LNCaP clone FGC (cell line): ENCODE results near the gene SMIM10L2A.

Experiments used
- DNase-seq: peaks from one replicate; pipeline ENCODE4 v3.0.0-alpha.2; 2011; ENCODE audit warnings: low read depth
- H3K4me3 ChIP-seq: 2 replicates; pipeline ENCODE4 v1.5.1; 2011; ENCODE audit warnings: mild to moderate bottlenecking, low read depth, low read length, control low read depth
- CTCF ChIP-seq: IDR thresholded peaks from 2 replicates; pipeline ENCODE4 v1.5.1; 2012; ENCODE audit warnings: mild to moderate bottlenecking; ENCODE audit not compliant: control insufficient read depth, insufficient read depth; ENCODE audit errors: extremely low read depth

The SMIM10L2A gene

DNA sequence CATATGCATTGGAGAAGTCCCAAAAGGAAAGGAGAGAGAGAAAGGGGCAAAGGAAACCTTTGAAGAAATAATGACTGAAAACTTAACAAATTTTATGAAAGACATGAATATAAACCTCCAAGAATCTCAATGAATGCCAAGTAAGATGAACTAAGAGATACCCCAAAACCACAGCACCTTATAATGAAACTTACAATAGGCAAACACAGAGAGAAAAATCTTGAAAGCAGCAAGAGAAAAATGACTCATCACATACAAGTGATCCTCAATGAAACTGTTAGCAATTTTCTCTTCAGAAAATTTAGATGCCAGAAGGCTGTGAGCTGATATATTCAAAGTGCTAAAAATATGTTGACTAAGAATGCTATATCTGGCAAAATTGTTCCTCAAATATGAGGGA is 10.1 kb downstream of the SMIM10L2A start:
- H3K4me3 ChIP-seq = no peak overlapping the region
- TF ChIP-seq CTCF = no peak
- DNase-seq = no peak

DNA sequence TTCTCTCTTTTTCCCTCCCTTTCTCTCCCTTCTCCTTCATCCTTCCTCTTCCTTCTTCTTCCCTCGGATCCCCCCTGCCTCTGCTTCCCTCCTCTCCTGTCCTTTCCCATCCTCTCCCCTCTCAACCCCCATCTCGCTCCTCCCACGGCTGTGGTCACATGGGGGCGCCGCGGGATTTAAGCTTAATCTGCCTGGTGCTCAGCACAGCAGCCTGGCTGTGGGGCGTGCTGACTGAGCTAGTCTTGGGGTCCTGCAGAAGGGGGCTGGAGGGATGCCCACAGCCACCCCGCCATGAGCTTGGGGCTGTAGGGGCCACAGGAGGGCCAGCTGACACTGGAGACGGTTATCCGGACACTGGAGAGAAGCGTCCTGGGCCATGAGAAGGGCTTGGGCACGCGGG is 10.7 kb downstream of the SMIM10L2A start:
- no peak for DNase-seq
- H3K4me3 ChIP-seq = no peak overlapping the region
- no peak for TF ChIP-seq CTCF

DNA sequence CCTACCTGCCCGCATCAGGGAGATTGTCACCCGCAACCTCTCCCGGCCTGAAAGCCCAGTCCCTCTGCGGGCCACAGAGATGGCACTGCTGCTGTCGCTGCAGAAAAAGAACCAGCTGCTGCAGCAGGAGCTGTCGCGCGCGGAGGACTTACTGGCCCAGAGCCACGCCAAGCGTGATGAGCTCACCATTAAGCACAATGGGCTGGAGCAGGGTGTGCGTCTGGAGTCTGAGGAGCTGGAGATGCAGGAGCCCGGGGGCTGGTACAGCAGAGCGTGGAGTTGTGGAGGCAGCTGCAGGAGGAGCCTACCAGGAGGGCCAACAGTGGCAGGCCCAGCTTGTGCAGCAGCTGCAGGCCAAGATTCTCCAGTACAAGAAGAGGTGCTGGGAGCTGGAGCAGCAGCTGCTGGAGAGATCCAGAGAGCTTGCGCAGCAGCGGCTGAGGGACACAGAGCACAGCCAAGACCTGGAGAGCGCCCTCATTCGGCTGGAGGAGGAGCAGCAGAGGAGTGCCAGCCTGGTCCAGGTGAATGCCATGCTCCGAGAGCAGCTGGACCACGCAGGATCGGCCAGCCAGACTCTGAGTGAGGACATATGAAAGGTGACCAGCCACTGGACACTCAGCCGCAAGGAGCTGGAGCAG is 11.3 kb downstream of the SMIM10L2A start:
- DNase-seq = no peak
- TF ChIP-seq CTCF = no peak
- no peak overlapping the region for H3K4me3 ChIP-seq

DNA sequence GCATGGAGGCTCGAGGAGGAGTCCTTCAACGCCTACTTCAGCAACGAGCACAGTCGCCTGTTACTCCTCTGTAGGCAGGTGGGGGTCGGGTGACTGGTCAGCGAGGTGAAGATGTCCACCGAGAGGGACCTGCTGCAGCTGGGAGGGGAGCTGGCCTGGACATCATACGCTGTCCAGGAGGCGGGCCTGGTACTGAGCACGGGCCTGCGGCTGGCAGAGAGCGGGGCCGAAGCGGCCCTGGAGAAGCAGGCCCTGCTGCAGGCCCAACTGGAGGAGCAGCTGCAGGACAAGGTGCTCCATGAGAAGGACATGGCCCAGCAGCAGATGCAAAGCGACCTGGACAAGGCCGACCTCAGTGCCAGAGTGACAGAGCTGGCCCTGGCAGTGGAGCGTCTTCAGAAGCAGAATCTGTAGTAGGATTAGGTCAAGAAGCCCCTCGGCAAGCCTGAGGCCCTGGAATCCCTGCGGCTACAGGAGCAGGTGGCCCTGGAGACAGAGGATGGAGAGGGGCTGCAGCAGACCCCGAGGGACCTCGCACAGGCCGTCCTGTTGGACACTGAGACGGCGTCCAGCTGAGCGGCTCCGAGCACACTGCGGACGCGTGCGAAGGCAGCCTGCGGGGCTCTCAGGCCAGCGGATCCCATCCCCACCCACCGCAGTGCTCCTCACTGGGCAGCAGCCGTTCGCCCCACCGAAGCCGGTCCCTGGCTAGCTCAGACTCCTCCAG is 11.9 kb downstream of the SMIM10L2A start:
- H3K4me3 ChIP-seq = no peak overlapping the region
- no peak for DNase-seq
- TF ChIP-seq CTCF = no peak

DNA sequence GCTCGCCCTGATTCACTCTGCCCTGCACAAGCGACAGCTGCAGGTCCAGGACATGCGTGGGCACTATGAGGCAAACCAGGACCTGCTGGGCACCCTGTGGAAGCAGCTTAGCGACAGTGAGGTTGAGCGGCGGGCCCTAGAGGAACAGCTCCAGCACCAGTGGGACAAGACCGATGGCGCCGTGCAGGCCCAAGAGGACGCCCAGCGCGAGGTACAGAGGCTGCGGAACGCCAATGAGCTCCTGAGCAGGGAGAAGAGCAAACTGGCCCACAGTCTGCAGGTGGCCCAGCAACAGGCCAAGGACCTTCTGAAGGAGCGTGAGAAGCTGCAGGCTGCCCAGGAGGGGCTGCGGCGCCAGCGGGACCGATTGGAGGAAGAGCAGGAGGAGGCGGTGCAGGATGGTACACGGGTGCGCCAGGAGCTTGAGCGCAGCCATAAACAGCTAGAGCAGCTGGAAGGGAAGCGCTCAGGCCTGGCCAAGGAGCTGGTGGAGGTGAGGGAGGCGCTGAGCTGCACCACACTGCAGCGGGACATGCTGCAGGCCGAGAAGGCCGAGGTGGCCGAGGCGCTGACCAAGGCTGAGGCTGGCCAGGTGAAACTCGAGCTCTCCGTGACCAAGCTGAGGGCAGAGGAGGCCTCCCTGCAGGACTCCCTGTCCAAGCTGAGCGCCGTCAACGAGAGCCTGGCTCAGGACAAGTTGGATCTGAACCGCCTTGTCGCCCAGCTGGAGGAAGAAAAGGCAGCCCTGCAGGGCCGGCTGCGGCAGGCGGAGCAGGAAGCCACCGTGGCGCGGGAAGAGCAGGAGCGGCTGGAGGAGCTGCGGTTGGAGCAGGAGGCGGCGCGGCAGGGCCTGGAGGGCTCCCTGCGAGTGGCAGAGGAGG is 12.8 kb downstream of the SMIM10L2A start:
- no peak for DNase-seq
- H3K4me3 ChIP-seq = no peak overlapping the region
- TF ChIP-seq CTCF = no peak

DNA sequence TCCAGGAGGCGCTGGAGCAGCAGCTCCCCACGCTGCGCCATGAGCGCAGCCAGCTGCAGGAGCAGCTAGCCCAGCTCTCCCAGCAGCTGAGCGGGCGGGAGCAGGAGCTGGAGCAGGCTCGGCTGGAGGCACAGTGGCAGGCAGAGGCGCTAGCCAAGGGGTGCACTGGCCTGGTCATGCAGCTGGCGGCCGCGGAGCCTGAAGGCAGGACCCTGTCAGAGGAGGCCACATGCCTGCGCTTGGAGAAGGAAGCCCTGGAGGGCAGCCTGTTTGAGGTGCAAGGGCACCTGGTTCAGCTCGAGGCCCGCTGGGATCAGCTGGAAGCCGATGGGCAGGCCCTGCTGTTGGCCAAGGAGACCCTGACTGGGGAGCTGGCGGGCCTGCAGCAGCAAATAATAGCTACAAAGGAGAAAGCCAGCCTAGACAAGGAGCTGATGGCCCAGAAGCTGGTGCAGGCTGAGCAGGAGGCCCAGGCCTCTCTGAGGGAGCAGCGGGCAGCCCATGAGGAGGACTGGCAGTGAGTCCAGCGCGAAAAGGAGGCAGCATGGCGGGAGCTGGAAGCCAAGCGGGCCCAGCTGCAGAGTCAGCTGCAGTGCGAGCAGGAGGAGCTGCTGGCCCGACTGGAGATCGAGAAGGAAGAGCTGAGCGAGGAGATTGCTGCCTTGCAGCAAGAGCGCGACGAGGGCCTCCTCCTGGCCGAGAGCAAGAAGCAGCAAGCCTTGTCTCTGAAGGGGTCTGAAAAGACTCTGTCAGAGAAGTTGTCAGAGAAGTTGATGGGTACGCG is 13.6 kb downstream of the SMIM10L2A start:
- H3K4me3 ChIP-seq = no peak overlapping the region
- no peak for DNase-seq
- no peak for TF ChIP-seq CTCF
